Dermis microvascular lymphatic vessel endothelial cell (primary cell): ENCODE measurements around the gene ADCY1. TPM values are rescaled to one million over a fixed set of nuclear protein-coding genes. Genes with fewer than 3 reads are reported as not detected.
"Not testable (repeated sequence)": the region's sequence is repeated elsewhere in the genome, so short reads cannot be mapped to it uniquely, and the experiment has no call there.

ENCODE experiments used
- DNase-seq, 2 donors: peaks; one replicate each; pipeline versions ENCODE4 v3.0.0 to v3.0.0-alpha.2; 2010; ENCODE audit warnings: low read depth in 2 of 2
- total RNA-seq: library from RNA; depleted of rRNA; stranded (reverse); fragments of >200 nt; gene quantifications from 2 replicates; pipeline ENCODE4 v1.2.1, GENCODE V29; 2014

The ADCY1 gene
- total RNA-seq, 1 donor from 2014 or later = 0.51 TPM

DNA sequence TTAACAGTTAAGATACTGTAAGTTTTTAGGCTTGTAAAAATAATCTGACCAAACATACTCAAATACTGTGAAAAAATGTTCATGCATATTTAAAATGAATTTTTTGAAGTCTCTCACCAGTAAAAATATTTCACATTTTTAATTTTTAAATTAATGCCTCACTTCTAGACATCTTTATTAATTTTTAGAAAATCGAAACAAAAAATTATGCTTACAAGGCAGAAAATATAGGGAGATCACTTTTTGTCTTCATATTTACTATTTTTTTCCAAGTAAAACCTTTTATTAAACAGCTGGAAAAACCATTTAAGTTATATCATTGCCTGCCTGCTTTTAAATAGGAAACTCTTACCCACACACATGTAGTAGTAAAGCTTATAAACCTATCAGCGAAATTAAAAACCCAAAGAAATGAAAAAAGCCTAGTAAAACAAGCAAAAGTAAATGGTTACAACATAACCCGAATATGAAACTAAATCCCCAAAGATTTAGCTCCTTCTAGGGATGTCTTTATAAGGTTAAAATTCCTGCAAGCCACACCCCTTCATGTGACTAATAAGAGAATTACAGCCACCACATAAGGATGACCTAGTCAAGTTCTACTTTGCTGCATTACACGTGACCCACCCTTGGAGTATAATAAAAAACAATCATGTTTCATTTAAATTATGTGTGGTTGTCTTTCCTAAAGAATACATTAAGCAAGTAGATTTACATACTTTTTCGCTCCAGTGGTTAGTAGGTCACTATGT is 157.7 kb downstream of the ADCY1 start:
- not testable (repeated sequence) for DNase-seq

DNA sequence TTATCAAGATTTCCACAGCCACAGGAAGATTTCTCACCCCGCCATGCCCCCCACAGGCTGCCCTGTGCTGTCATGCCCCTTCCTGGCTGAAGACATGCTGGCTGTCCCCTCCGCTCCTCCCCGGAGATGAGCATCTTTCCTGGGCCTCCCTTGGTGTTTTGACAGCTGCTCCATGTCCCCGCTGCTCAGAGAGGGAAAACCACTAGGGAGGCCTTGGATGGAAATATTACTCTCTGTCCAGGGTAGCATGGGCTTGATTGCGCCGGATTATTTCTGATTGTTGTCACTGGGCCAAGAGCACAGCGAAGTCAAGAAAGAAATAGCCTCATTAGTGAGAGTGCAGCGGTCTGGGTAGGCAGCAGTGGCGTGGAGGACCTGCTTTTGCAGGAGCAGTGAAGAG is 164.8 kb downstream of the ADCY1 start:
- DNase-seq = not testable (repeated sequence)

DNA sequence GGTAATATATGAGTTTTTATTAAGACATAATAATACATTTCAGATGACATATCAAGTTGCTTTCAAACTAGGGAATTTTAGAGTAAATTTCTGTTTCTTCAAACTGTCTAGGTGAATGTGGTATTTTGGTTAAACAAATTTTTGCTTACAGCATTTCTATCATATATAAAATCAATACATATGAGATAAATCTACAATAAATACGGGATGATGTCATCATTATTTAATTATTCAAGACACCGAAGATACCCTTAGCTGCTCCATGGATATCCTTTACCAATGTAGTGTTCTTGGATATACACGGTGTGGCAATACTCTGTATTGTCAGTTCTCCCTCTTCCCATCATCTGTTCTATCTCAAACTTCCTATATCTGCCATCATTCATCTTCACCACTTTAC is 166.4 kb downstream of the ADCY1 start:
- not testable (repeated sequence) for DNase-seq

DNA sequence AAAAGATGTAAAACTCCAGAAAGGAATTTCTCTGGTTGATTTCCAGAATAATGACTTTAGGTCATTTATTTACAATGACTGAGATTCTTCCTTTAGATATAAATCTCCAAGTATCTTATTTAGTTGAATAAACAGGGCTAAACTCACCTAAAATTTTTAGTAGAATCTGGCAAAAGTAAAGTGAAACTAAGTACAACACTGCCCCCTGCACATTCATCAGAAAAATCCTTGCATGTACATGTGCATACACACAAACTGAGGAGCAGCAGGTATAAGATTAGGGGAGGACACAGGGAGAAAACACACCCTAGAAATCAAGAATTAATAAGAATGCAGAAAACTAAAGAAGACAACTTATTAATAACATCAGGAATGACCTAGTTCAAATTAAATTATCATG is 174.8 kb downstream of the ADCY1 start:
- DNase-seq = peak; percentile 17

DNA sequence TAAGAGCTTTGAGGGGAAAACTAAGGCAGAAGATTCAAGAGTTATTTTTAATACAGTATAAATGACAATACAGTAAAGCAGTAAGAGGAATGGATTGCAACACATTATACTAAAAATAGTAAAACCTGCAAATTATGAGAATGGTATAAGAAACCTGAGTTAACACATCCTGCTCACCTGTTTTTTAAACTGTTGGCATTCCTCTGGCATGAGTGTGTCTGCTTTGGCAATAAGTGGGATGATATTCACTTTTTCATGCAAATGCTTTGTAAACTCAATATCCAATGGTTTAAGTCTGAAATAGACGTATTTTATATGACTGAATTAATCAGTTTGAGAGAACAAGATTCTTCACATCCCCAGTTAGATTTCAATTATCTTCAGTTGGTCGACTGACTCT is 177.2 kb downstream of the ADCY1 start:
- DNase-seq = not testable (repeated sequence)

DNA sequence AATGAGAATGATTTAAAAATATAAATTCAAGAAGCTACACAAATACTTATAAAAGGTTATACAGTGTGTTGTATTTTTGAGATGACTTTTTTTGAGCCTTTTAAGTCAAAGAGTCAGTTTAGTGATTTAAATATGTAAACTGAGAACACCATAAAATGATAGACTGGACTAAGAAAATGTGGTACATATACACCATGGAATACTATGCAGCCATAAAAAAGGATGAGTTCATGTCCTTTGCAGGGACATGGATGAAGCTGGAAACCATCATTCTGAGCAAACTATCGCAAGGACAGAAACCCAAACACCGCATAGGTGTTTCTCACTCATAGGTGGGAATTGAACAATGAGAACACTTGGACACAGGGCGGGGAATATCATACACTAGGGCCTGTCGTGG is 182.2 kb downstream of the ADCY1 start:
- not testable (repeated sequence) for DNase-seq

DNA sequence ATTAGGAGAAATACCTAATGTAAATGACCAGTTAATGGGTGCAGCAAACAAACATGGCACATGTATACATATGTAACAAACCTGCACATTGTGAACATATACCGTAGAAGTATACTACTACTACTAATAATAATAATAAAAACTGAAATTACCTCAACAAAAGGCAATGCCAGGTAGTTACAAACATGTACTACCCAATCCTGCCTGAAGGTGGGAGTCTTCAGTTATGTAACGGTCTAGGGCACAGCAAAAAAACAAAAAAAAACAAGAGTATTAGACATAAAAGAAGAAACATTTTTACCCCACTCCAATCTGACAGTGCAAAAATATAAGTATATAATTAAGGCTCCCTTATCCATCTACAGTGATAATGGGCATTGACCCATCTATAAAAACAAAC is 182.6 kb downstream of the ADCY1 start:
- not testable (repeated sequence) for DNase-seq

DNA sequence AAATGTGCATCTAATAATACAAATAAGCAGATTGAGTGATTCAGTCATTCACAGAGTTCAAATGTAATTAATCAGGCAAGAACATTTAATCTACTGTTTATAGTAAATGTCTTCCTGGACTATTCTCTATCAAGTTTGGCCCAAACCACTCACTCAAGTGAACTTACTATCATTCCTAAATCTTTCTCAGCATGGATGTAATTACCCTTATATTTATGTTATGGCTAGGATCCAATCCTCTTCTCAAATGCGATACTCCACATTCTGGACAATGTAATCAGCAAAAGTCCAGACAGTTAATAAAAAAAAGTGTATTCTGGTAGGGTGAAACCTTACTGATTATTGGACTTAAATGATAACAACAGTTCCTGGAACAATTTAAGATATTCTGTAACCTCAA is 185.3 kb downstream of the ADCY1 start:
- not testable (repeated sequence) for DNase-seq

DNA sequence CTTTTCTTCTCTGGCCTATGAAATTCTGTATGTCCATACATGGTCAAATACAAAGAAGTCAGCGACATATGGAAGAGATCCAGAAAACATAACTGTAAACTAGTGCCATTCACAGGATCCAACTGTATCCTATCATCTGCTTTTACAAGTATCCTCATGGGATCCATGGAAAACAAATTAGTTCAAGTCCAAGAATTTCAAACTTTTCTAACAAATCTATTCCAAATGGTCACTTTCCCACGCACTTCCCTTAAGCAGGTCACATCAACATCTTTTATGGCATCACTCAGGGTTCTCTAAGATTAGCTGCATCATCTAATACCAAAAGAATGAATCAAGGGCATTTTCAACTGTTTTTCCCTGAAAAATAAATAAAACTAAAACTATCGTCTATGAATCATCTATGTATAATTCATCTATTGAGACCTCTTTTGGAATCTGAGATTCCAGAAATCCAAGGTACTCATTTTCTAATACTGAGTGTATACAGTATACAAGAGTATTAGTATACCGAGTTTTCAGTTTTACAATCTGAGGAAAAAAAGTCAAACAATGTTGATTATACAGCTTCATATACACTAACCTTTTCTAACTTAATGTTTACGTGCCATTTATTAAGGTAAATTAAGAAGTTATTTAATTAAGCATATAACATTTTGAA is 187.5 kb downstream of the ADCY1 start:
- DNase-seq = peak in 1 of 2 donors; percentile 87

DNA sequence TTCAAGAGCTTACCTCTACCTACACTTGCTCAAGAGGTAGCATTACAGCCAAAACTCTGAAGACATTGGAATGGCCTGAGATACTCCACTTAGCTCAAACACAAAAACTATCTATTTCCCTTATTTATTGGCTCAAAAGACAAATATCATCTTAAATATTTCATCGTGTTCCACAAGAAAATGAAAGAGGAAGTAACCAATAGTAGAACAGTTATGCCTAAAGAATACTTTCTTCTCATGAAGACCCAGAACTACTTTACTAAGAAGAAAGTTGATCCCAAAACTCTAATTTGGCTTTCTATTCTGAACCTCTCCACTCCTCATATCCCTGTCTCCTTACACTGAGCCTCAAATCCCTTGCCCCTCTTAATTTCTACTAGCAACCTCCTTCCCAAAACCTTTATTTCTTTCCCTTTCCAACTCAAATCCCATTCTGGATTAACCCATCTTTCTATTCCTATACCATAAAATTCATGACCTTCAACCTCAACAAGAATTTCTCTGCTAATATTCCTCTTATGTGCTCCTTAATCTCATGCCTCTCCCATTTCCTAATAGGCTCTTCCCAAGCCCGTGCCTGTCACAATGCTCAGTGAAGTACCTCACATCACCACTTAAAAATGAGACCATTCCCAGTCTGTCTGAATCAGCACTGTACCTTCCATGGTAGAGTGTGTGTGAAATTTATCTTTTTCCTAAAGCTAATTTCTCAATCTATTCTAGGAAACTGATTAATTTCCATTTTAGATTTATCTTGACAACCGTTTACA is 188.2 kb downstream of the ADCY1 start:
- not testable (repeated sequence) for DNase-seq

DNA sequence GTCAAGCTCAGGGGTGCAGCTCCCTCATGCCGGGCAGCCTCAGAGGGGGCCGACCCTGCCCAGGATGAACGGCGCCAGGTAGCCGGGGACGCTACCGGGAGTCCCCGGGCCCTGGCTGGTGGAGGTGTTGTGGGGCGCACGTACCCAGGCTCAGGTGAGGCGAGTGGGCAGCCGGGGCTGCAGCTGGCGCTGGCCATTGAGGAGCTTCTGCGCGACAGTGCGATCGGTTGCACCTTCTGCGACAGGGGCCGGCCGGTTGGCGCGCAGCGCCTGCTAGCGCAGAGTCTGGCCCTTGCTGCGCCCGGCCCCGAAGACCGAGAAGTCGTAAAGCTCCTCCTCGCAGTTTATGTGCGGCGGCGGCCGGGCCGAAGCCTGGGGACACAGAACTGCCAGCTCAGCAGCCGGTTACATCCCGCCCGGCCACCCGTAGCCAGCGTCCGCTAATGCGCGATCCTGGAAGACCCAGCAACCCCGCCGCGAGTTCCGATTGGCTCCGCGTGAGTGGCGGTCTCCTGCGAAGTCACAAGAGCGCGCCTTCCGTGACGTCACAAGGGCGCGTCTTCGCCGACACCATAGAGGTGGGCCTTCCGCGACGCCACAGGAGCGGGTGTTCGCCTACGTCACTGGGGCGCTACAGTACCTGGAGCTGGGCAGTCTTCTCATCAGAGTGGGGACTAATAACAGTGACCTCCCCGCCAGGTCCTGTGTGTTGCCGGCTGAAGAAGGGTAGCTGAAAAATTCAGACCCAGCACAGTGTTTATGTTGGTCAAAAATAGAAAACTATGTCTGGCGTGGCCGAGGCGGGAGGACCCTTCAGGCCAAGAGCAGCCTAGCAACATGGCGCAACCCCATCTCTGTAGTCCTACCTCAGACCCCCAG is 194.6 kb downstream of the ADCY1 start:
- DNase-seq = peak; percentile 97 to 99

DNA sequence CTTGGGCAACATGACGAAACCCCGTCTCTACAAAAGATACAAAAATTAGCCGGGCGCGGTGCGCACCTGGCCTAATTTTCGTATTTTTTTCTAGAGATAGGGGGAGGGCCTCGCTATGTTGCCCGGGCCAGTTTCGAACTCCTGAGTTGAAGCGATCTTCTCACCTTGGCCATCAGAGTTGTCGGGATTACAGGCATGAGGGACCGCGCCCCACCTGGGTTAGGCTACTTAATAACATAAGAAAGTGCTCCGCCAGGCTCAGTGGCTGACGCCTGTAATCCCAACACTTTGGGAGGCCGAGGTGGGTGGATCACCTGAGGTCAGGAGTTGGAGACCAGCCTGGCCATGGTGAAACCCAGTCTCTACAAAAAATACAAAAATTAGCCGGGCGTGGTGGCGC is 195.5 kb downstream of the ADCY1 start:
- DNase-seq = not testable (repeated sequence)
